Measurements from ENCODE around the gene PARP9.

- TF ChIP-seq CTCF (IDR thresholded peaks at IDR 0.05; ENCODE audit: poor library complexity) (no peak), EZH2 (IDR thresholded peaks at IDR 0.05; ENCODE audit: borderline replicate concordance) (no peak), EZH2phosphoT487 (IDR thresholded peaks at IDR 0.05; ENCODE audit: low read depth, severe bottlenecking, unreplicated experiment) (no peak)
These were observed 4.7 kb upstream of the PARP9 start for GRCh38 chr3:122568755-122569154.
